ENCODE data around the gene DCTN5. TPM values are rescaled to one million over a fixed set of nuclear protein-coding genes. Genes with fewer than 3 reads are reported as not detected.
"Not testable (repeated sequence)": the region's sequence is repeated elsewhere in the genome, so short reads cannot be mapped to it uniquely, and the experiment has no call there.

DCTN5 gene
- total RNA-seq, 1 donor from 2014 or later: 57.6 TPM

- DNase-seq: no peak
Observed at GRCh38 chr16:23694265-23694643, 53.0 kb downstream of the DCTN5 start.

GRCh38 chr16:23694644-23695373 lies 53.5 kb downstream of the DCTN5 start:
- DNase-seq: peak; percentile 22

- DNase-seq: no peak
Observed at GRCh38 chr16:23695756-23696155, 54.5 kb downstream of the DCTN5 start.

- no peak for DNase-seq
Observed at GRCh38 chr16:23699100-23699499, 57.8 kb downstream of the DCTN5 start.

- DNase-seq: no peak
Observed at GRCh38 chr16:23700093-23700492, 58.8 kb downstream of the DCTN5 start.

GRCh38 chr16:23700509-23700908 lies 59.2 kb downstream of the DCTN5 start:
- DNase-seq: no peak

- no peak for DNase-seq
Observed at GRCh38 chr16:23701045-23701444, 59.8 kb downstream of the DCTN5 start.

GRCh38 chr16:23702951-23703350 lies 61.7 kb downstream of the DCTN5 start:
- DNase-seq: no peak

GRCh38 chr16:23704772-23705516 lies 63.7 kb downstream of the DCTN5 start:
- DNase-seq: no peak

- DNase-seq: no peak
Observed at GRCh38 chr16:23705517-23705902, 64.2 kb downstream of the DCTN5 start.

- DNase-seq: no peak
Observed at GRCh38 chr16:23706439-23706838, 65.2 kb downstream of the DCTN5 start.

- DNase-seq: no peak
Observed at GRCh38 chr16:23709536-23709935, 68.3 kb downstream of the DCTN5 start.

- no peak for DNase-seq
Observed at GRCh38 chr16:23710008-23710407, 68.7 kb downstream of the DCTN5 start.

GRCh38 chr16:23710504-23710903 lies 69.2 kb downstream of the DCTN5 start:
- DNase-seq: no peak

GRCh38 chr16:23711785-23712184 lies 70.5 kb downstream of the DCTN5 start:
- no peak for DNase-seq

GRCh38 chr16:23712976-23713375 lies 71.7 kb downstream of the DCTN5 start, which contains the start of gene ERN2:
Gene ERN2, minus strand, starts transcription at chr16:23713222. Its CDS starts 35 bp downstream, at chr16:23713187.
- DNase-seq: no peak

GRCh38 chr16:23716484-23716883 lies 75.2 kb downstream of the DCTN5 start:
- DNase-seq: no peak

- DNase-seq: not testable (repeated sequence)
Observed at GRCh38 chr16:23722613-23723240, 81.5 kb downstream of the DCTN5 start.

- DNase-seq: no peak
Observed at GRCh38 chr16:23724096-23724784, 83.0 kb downstream of the DCTN5 start.

- no peak for DNase-seq
Observed at GRCh38 chr16:23724785-23725131, 83.5 kb downstream of the DCTN5 start.

GRCh38 chr16:23726710-23727109 lies 85.4 kb downstream of the DCTN5 start:
- DNase-seq: no peak
